Stomach (tissue), 4 donors: Measurements from ENCODE around the gene SLC20A1.

Source experiments
- CTCF ChIP-seq, 7 experiments: fragments of 450-650 bp in 4 of 7; fragments of 200-600 bp in 3 of 7; sonication (generic) in 3 of 7; IDR thresholded peaks; one replicate each; pipeline ENCODE4 v1.5.1; 2016 to 2019; ENCODE audit warnings: antibody characterized with exemption in 7 of 7, control low read depth in 2 of 7, mild to moderate bottlenecking in 1 of 7
- POLR2A ChIP-seq, 4 donors: fragments of 450-650 bp; IDR thresholded peaks; one replicate each; pipeline ENCODE4 v1.6.1; 2016; ENCODE audit warnings: antibody characterized with exemption in 4 of 4, control low read depth in 2 of 4, mild to moderate bottlenecking in 1 of 4, moderate library complexity in 1 of 4
- POLR2AphosphoS5 ChIP-seq, 3 donors: sonication (generic); formaldehyde crosslinking; IDR thresholded peaks; one replicate each; pipeline ENCODE4 v1.6.1; 2016; ENCODE audit warnings: antibody characterized with exemption in 3 of 3

- no peak for TF ChIP-seq CTCF (IDR thresholded peaks at IDR 0.05)
- TF ChIP-seq POLR2A (IDR thresholded peaks at IDR 0.05) = no peak
- TF ChIP-seq POLR2AphosphoS5 (IDR thresholded peaks at IDR 0.05) = peak in 1 of 3 donors; percentile 30
Observed at GRCh38 chr2:112644155-112644932, 1.4 kb upstream of the SLC20A1 start.
